GM18508 (cell line): Measurements from ENCODE around the gene PHOSPHO1.
"Not testable (repeated sequence)": the region's sequence is repeated elsewhere in the genome, so short reads cannot be mapped to it uniquely, and the experiment has no call there.

Experiments
- ATAC-seq: cut with Tn5 transposase; IDR thresholded peaks from one replicate; pipeline ENCODE4 v1.9.1; 2021; ENCODE audit warnings: moderate number of reproducible peaks; ENCODE audit not compliant: insufficient read depth, unreplicated experiment

Gene PHOSPHO1

DNA sequence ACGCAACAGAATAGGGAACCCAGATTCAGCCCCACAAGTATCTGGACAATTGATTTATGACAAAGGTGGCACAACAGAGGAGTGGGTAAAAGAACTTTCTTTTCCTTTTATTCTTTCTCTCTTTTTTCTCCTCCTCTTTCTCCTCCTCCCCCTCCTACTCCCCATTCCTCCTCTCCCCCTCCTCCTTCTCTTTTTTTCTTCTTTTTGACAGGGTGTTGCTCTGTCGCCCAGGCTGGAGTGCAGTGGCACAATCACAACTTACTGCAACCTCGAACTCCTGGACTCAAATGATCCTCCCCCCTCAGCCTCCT lies 36.3 kb downstream of the PHOSPHO1 start:
- no peak for ATAC-seq

DNA sequence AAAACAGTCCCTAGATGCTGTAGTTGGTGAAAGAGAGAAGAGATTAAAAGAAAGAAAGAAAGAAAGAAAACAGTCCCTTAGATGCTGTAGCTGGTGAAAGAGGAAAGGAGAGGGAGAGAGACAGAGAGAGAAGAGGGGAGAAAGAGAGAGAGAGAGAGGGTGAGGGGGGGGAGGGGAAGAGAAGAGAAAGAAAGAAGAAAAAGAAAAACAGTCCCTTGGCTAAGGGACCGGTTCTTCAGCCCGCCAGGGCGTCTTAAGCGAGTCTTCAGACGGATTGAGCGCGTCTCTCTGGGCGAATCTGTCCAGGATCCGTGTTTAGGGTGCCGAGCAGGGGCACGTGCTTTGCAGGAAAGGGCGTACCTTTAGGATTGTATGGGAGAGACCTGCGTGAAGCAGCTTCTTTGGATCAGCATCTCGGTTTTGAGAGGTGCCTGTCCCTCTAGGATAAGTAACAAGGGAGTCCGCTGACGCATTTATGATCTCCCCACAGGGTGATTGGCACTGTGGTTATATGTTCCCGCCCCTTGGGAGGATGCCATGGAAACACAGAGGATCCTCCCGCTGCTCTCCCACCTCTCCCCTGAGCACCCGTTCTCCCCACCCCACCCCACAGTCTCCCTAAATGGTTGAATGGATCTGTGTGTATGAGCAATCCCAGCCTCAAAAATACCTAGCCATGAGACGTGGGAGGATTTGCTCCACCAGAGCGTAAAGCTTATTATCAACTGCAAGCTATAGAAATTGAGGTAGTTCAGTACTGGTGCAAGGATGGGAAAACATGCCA lies 36.9 kb downstream of the PHOSPHO1 start:
- no peak for ATAC-seq

DNA sequence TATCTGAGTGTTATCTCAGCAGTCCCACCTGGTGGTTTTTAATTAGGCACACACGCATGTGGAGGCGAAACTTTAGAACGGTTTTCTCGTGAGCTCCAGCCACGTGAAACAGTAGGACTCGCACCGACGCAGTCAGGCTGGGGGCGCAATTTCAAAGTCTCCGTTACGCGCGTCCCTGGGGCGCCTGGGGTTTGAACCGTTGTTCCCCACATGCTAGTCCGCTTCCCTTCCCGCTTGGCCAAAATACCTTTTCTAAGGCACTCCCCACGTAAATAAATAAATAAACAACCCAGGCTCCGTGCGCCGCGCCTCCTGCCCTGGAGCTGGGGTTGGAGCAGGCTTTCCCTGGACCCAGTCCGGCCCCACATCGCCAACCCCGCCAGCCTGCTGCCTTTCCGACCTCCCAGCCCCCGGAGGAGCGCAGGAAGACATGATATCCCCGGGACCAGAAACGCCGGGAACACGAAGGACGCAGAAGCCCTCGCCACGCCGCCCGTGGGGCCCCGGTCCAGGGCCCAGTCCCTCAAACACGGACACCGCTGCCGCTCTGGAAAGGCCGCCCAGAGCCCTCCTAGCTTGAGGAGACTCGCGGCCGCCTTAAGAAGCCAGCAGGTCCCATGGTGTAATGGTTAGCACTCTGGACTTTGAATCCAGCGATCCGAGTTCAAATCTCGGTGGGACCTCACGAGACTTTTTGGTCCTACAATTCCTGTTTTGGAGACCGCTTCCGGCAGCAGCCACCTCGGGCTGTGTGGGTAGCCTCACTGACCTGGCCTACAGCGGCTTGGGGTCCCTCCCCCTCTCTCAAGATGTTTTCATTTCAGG lies 38.5 kb downstream of the PHOSPHO1 start:
- no peak for ATAC-seq

DNA sequence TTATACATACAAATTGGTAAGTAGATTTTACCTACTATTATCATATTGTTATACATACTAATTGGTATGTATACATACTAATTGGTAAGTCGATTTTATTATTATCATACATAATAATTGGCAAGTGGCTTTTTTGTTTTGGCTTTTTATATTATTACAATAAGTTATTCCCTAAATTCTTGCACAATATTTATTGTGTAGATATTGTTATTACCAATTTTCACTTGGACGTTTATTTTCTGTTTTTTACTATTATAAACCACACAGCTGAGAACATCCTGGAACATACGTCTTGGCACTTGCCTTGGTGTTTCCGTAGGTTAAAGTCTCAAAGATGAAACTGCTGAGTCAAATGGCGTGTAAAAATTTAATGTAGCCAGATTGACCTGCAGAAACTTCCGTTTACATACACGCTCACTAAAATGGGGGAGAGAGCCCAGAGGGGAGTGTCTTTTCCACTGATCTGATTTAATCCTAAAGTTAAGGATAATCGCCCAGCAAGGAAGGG lies 39.1 kb downstream of the PHOSPHO1 start:
- ATAC-seq: no peak

DNA sequence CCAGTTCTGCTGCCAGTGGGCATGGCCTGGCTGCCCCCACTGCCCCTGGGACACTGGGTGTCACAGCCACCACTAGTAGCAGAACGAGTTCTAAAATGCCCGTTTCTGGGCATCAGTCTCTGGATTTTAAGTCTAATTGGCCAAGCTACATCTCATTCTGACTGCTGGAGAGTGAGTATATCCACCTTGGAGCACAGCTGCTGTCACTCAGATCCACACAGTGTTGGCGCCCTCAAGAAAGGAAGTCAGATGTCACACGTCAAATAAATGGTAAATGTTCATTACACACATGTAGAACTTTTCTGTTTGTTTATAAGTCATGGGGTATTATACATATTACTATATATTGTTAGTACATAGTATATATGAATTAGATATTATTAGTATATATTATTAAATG lies 39.7 kb downstream of the PHOSPHO1 start:
- no peak for ATAC-seq

DNA sequence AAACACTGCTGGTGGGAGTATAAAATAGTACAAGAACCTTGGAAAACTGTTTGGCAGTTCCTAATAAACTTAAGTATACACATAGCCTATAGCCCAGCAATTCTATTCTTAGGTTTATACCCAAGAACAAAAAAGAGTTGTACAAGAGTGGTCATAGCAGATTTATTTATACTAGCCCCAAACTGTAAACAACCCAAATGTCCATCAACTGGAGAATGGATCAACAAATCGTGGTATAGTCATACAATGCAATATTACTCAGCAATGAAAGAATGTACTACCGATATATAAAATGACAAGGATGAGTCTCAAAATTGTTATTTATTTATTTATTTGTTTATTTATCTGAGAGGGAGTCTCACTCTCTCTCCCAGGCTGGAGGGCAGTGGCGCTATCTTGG lies 43.3 kb downstream of the PHOSPHO1 start:
- ATAC-seq: no peak

DNA sequence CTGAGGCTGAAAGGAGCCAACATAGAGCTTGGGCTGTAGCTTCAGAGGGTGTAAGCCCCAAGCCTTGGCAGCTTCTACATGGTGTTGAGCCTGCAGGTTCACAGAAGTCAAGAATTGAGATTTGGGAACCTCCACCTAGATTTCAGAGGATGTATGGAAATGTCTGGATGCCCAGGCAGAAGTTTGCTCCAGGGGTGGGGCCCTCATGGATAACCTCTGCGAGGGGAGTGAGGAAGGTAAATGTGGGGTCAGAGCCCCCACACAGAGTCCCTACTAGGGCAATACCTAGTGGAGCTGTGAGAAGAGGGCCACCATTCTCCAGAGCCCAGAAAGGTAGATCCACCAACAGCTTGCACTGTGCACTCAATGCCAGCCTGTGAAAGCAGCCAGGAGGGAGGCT lies 45.2 kb downstream of the PHOSPHO1 start:
- not testable (repeated sequence) for ATAC-seq

DNA sequence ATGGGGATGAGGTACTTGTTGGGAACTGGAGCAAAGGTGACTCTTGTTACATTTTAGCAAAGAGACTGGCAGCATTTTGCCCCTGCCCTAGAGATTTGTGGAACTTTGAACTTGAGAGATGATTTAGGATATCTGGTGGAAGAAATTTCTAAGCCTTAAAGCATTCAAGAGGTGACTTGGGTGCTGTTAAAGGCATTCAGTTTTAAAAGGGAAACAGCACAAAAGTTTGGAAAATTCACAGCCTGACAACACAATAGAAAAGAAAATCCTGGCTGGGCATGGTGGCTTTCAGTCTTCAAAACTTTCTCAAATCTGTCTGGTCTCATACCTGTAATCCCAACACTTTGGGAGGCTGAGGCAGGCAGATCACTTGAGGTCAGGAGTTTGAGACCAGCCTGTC lies 46.1 kb downstream of the PHOSPHO1 start:
- not testable (repeated sequence) for ATAC-seq

DNA sequence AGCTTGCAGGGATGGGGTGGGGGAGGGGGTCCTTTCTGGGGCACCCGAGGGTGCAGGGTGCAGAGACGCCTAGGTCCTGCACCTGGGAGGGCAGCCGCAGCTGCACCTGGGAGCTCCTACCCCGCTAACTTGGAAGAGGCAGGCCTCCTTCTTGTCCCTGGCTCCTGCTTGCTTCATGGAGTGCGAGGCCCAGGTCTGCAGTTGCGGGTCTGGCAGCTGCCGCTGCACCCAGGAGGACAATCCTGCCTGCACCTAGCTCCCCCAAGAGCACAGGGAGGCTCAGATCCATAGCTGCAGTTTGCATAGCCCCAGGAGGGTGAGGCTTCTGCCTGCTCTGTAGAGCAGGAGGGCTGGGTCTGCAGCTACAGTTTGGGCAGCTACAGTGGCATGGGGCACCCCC lies 46.8 kb downstream of the PHOSPHO1 start:
- no peak for ATAC-seq

DNA sequence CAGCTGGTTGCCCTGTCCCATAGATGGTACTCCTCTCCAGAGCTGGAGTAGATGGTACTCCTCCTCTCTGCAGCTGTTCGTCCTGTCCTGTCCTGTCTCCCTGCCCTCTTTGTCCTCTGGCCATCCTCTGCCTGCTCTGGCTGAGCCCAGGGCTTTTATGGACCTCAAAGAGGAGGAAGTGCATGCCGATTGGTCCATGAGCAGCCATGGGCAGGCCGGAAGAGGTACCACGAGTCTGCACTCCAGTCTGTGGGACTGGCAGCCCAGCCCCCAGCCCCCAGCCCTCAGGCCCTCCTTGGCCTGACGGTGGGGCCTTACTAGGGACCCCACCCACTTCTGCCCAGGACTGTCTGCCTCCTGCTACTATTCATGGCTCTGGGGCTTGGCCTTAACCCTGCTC lies 47.2 kb downstream of the PHOSPHO1 start:
- no peak for ATAC-seq

DNA sequence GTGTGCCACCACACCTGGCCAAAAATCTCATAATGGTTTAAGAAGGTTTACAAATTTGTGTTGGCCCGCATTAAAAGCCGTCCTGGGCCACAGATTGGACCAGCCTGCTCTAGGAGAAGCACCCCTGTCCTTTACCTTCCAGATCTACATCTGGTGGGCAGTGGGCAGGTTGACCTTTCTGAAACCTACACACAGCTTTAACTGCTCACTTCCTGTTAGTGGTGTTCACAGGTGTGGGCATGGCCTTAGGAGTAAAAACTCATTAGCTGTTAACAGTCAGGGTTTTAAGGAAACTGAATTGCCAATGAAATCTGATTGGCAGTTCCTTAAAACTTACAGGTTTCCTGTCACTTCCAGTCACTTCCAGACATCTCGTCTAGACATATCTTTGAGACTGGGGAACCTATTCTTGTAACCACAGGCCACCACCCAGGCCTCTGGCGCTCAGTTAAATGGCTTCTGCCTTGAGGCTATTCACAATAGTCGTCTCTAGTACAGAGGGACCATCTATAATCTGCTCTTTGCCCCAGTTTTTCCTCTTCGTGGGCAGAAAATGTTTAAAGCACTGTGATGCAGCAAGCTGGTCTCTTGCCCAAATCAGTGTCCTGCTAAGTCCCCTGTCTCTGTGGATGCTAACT lies 49.5 kb downstream of the PHOSPHO1 start:
- no peak for ATAC-seq

DNA sequence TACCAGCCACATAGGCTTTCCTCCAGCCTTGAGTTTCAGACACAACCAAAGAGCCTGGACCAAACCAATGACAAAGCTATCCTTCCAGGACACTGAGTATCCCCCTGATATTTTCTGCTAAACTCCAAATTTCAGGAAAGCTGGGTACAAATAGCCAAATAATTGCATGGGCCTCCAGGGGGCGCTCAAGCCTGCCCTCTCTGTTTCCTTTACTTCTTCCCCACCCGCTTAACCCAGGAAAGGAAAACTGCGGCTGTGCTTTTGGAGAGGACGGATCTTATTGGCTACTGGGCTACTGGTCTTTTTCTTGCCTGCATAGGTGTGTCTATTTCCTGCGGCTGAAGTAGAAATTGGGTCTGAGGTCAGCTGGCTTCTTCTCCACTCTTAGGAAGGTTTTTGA lies 50.3 kb downstream of the PHOSPHO1 start:
- ATAC-seq: no peak

DNA sequence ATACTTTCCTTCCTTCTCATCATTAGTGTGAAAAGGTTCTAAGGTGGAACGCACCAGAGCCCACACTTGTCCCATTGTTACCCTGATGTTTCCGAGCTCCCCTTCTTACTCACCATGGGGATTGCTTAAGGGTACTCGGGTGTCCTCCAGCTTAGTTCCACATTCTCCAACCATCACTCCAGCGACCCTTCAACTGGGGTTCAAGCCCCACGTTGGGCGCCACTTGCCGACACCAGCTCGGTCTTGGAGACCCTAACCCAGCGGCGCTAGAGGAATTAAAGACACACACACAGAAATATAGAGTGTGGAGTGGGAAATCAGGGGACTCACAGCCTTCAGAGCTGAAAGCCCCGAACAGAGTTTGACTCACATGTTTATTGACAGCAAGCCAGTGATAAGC lies 54.6 kb downstream of the PHOSPHO1 start:
- not testable (repeated sequence) for ATAC-seq
